HG03575 (cell line): ENCODE measurements around the gene DND1.
"Not testable (repeated sequence)": the region's sequence is repeated elsewhere in the genome, so short reads cannot be mapped to it uniquely, and the experiment has no call there.

Source experiments
- ATAC-seq: cut with Tn5 transposase; IDR thresholded peaks from one replicate; pipeline ENCODE4 v1.9.1; 2021; ENCODE audit not compliant: unreplicated experiment, insufficient number of reproducible peaks, low FRiP score; ENCODE audit errors: extremely low read depth

The DND1 gene

DNA sequence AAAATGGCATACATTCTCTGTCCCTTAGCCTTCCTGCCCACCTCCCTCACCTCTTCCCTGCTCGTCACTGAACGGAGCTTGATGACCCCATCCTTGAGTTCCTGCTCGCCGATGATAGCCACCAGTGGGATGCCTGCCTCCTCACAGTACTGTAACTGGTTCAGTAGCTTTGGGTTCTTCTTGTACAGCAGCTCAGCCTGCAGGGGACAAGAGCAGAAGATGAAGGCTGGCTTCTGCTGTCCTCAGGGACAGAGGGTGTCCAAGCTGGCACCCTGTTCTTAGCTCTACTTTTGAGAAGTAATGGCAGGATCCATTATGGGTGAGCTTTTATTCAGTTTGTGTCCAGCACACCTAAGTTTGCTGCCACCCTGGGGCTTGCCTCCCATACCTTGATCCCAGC lies 1.3 kb upstream of the DND1 start:
- ATAC-seq: no peak

GRCh38 chr5:140674211-140674610 lies 835 bp upstream of the DND1 start:
- no peak for ATAC-seq

- no peak for ATAC-seq
Measured at GRCh38 chr5:140672455-140673186, 755 bp downstream of the DND1 start.

DNA sequence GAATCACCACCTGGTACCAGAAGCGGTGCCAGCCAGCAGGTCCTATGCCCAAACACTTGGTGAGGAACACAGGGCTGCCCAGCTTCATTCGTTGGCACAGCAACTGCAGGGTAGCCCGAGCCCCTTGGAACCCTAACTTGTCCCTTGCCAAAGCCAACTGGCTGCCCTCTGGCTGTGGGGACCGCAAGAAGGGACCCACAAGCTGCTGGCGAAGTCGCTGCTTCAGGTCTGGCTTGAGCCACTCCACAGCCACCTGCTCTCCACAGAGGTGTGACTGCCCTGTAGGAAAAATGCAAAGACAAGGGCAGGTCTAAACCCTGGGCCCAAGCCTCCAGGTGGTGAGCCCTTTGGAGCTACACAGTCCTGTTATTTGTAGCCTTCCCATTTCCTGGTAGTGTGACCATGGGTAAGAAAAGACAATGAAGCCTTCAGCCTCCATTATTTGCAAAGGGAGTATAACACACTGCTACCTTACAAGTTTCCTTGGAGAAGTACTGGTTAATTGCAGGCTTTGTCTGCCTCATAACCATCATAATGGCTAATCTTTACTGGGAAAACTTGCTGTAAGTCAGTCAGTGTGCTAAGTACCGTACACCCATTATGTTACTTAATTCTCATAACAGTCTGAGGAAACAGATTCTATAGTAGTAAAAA lies 1.8 kb downstream of the DND1 start:
- ATAC-seq: no peak

GRCh38 chr5:140671035-140671434 lies 2.3 kb downstream of the DND1 start:
- ATAC-seq: not testable (repeated sequence)

DNA sequence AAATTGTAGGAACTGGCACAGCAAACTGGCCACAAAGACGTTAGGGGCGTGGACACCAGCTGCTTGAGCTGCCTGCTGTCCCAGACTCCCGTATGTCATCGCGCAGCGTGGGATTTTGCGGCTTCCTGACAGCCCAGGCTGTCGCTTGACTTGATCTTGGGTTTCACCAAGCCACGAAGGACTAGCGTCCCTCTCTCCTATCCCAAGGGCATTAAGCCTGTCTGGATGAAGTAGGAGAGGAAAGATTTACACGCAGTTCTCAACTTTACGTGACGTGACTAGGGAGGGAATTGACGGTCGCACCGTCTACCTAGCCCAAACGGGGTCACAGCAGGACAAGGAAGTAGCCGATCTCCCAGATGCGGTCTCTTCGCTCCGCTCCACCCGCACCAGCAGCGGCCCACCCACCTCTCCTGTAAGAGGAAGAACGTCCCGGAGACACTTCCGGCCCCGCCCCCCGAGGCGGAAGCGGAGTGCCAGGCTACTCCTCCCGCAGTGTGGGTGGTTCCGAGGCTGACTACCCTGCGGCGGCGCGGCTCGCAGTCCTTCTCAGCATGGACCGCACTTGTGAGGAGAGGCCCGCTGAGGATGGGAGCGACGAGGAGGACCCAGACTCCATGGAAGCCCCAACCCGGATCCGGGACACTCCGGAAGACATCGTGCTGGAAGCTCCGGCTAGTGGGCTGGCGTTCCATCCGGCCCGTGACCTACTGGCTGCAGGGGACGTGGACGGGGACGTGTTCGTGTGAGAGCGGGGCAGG lies 8.8 kb downstream of the DND1 start, which contains the start of gene WDR55:
WDR55 (plus strand) TSS at position 546 of the 761 bp plus-strand sequence; CDS start at position 555, 9 bp downstream.
- peak; percentile 66 for ATAC-seq

GRCh38 chr5:140664030-140664358 lies 9.4 kb downstream of the DND1 start:
- no peak for ATAC-seq

DNA sequence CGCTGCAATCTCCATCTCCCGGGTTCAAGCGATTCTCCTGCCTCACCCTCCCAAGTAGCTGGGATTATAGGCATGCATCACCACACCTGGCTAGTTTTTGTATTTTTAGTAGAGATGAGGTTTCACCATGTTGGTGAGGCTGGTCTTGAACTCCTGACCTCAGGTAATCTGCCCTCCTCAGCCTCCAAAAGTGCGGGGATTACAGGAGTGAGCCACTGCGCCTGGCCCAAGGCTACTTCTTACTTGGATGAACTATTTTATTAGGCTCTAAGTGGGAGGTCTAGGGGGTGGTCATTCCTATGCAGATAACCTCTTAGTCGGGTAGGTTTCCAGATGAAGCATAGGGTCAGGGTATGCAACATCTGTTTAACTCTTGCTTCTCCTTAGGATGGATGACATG lies 13.0 kb downstream of the DND1 start:
- ATAC-seq: not testable (repeated sequence)

- ATAC-seq: no peak
Measured at GRCh38 chr5:140658870-140659269, 14.5 kb downstream of the DND1 start.

GRCh38 chr5:140647042-140647419 lies 26.3 kb downstream of the DND1 start:
- ATAC-seq: no peak

DNA sequence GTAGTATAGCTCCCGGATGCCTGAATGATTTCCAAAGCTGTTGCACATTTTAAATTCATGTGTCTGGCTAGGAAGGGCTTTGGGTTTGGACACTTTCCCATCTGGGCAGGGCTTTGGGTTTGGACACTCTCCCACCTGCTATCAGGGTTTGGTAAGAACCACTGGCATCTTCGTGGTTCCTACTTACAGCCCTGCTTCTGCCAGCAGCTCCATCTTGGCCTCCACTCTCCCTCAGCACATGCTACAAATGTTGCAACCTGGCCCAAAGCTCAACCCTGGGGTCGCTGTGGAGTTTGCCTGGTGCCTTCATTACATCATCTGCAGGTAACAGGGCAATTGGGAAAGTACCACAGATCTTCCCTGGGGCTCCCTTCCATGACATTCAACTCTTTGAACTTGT lies 30.7 kb downstream of the DND1 start:
- no peak for ATAC-seq

DNA sequence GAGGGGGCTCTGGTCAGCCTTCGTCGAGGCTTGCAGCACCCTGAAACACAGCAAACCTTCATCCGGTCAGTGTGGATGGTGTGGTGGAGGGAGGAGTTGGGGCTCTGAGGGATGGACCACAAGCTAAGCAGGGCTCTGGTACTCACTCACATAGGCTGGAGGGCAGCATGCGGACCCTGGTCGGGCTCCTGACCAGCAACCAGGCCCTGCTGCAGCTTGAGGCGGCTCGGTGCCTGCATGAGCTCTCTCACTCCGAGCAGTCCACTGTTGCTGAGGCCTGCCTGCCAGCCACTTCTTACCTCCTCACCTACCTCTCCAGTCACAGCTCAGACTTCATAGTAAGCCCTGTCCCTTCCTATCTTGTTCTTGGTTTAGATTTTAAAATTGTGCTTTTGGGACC lies 31.7 kb downstream of the DND1 start:
- no peak for ATAC-seq

GRCh38 chr5:140639148-140639981 lies 34.0 kb downstream of the DND1 start, which contains the start of gene TMCO6:
Gene TMCO6 (plus strand): TSS chr5:140639451. CDS start chr5:140639528, 77 bp downstream.
- ATAC-seq: no peak

GRCh38 chr5:140638898-140639147 lies 34.6 kb downstream of the DND1 start:
- ATAC-seq: not testable (repeated sequence)

- no peak for ATAC-seq
Measured at GRCh38 chr5:140637371-140638100, 35.8 kb downstream of the DND1 start.

GRCh38 chr5:140635291-140636257 lies 37.8 kb downstream of the DND1 start:
- ATAC-seq: no peak

- no peak for ATAC-seq
Measured at GRCh38 chr5:140634103-140634502, 39.3 kb downstream of the DND1 start.

- no peak for ATAC-seq
Measured at GRCh38 chr5:140633501-140633900, 39.9 kb downstream of the DND1 start.
